GM21423 (cell line): ENCODE results near the gene SMIM10L2A.
"Not testable (repeated sequence)": the region's sequence is repeated elsewhere in the genome, so short reads cannot be mapped to it uniquely, and the experiment has no call there.

Experiments used
- ATAC-seq: cut with Tn5 transposase; IDR thresholded peaks from one replicate; pipeline ENCODE4 v1.9.1; 2021; ENCODE audit warnings: mild to moderate bottlenecking, moderate library complexity; ENCODE audit not compliant: unreplicated experiment

Gene SMIM10L2A

GRCh38 chrX:135449637-135450550, 28.1 kb downstream of the SMIM10L2A start:
- ATAC-seq = no peak

- no peak for ATAC-seq
These were observed 31.6 kb downstream of the SMIM10L2A start for GRCh38 chrX:135453381-135453780.

DNA sequence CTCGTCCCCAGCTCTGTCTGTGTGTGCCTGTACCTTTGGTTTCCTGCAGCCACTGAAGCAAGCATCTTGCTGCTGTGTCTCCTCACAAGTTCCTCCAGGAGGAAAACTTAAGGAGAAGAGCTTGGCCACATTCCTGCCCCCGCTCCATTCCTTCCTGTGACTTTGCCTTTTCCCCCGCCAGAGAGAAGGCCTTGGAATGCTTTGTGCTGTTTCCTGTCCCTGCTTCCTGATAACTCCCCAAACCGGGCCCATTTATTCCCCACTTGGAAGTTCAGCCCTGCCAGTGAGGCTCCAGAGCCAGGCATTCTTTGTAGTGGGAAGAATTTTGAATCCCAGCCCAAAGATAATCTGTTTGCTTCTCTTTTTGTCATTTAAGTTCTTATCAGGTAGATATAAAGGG, 33.1 kb downstream of the SMIM10L2A start:
- ATAC-seq = no peak

DNA sequence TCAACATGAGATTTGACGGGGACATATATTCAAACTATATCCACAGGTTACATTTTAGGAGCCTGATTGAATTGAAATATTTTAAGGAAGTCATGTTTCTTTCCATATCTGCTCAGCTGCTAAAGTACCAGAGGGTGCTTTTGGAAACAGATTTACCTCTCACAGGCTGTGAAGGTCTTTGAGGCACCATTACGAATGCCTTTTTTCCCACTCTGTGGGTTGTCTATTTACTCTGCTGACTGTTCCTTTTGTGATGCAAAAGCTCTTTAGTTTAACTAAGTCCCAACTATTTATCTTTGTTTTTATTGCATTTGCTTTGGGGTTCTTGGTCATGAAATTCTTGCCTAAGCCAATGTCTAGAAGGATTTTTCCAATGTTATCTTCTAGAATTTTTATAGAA, 40.0 kb downstream of the SMIM10L2A start:
- not testable (repeated sequence) for ATAC-seq

DNA sequence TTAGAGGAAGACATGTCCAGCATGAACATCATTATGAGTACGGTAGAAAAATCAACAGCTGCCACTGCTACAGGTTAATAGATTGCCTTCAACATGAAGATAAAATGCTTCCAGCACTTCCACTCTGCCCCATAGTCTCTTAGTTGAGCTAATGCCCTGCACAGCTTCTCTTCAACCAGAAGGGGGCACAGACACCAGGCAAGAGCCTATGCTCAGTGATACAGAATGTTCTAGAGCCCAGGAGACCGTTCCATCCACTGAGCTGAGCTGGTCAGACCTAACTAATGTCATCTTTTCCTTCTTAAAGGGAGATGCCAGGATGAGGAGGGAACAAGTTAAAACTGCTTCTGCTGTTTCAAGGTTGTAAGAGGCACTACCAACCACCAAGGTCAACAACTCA, 42.2 kb downstream of the SMIM10L2A start:
- ATAC-seq = no peak

DNA sequence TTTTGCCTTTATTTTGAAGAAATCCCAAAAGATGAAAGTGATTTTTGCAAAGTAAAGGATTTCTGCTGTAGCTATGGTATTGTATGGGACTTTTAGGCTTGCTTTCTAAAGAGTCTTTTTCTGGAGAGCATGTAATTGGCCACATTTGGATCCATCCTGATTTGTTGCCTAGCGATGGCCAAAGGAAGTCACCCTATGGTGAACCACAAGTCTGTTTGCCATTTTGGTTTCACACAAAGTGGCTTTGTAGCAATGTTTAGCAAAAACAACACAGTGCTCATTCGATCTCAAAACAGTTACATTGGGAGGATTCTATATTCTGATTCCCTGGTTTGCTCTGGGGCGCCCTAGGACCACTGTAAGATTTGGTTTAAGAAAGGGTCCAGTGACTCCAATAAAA, 54.6 kb downstream of the SMIM10L2A start:
- ATAC-seq = no peak

- no peak for ATAC-seq
These were observed 55.8 kb downstream of the SMIM10L2A start for GRCh38 chrX:135477576-135477975.
